ENCODE measurements around the gene ALB. TPM values are rescaled to one million over a fixed set of nuclear protein-coding genes. Genes with fewer than 3 reads are reported as not detected.

The ALB gene
- total and polyA plus RNA-seq, 2 of the 8 experiments (the other 6 are each of a cell fraction or from before 2014, with no cell fraction given) = 0.12 TPM; not detected in 1

- Histone ChIP-seq H3K27ac (ENCODE audit: low read depth, low read length) (no peak overlapping the region), H3K56ac (replicated peaks; ENCODE audit: insufficient read length, low read depth, low read length) (no peak overlapping the region), H3K9ac (replicated peaks in 1 of 4; ENCODE audit: extremely low read depth in 1 of 4, low read depth in 3 of 4, low read length in 3 of 4) (no peak overlapping the region), H4K91ac (replicated peaks; ENCODE audit: insufficient read length, low read length) (no peak overlapping the region), H2BK120ac (replicated peaks; ENCODE audit: low read depth, low read length) (no peak overlapping the region), H4K5ac (ENCODE audit: insufficient read length, low read depth, low read length) (no peak overlapping the region), H4K8ac (ENCODE audit: extremely low read depth, insufficient read depth, low read length) (no peak overlapping the region), H3K18ac (ENCODE audit: extremely low read depth, low read length) (no peak overlapping the region), H3K14ac (ENCODE audit: insufficient read length) (no peak overlapping the region), H3K36me3 (ENCODE audit: control insufficient read depth in 2 of 4, insufficient read depth in 4 of 4, low read length in 3 of 4) (no peaks in the 10 kb centered on the region), H3K4me3 (ENCODE audit: extremely low read depth in 1 of 4, insufficient read depth in 2 of 4, low read depth in 3 of 4, low read length in 4 of 4) (no peak overlapping the region), H3K23ac (ENCODE audit: insufficient read length) (no peak overlapping the region), H3K27me3 (replicated peaks in 1 of 4; ENCODE audit: control insufficient read depth in 3 of 4, extremely low read depth in 1 of 4, insufficient read depth in 3 of 4, low read length in 3 of 4) (no peaks in the 10 kb centered on the region), H2BK12ac (ENCODE audit: low read depth, low read length) (no peak overlapping the region), H2BK20ac (ENCODE audit: low read length) (no peak overlapping the region), H3K79me1 (ENCODE audit: low read depth, low read length) (no peaks in the 10 kb centered on the region), H3K79me2 (ENCODE audit: control insufficient read depth in 1 of 2, insufficient read depth in 2 of 2, low read length in 2 of 2) (no peaks in the 10 kb centered on the region), H2BK15ac (ENCODE audit: low read length) (no peak overlapping the region), H3K4ac (replicated peaks; ENCODE audit: insufficient read length, low read depth, low read length) (no peak overlapping the region), H3K23me2 (ENCODE audit: low read depth, low read length) (no peaks in the 10 kb centered on the region), H3K9me3 (ENCODE audit: insufficient read depth in 2 of 2, low read depth in 1 of 2, low read length in 1 of 2) (no peaks in the 10 kb centered on the region), H2AFZ (ENCODE audit: low read length) (no peak overlapping the region), H2AK5ac (ENCODE audit: low read depth, low read length) (no peak overlapping the region), H3K4me1 (replicated peaks in 1 of 4; ENCODE audit: control insufficient read depth in 3 of 4, insufficient read depth in 4 of 4, low read length in 3 of 4) (peaks cover 0 to 4% (median 1%) of the 10 kb centered on the region in 4 experiments; a peak in 2 of 7 replicates), H4K20me1 (replicated peaks in 1 of 2; ENCODE audit: control insufficient read depth in 1 of 2, insufficient read depth in 2 of 2, low read length in 2 of 2) (no peaks in the 10 kb centered on the region), H3K4me2 (ENCODE audit: insufficient read depth in 1 of 2, low read depth in 2 of 2, low read length in 2 of 2) (no peak overlapping the region), H2BK5ac (ENCODE audit: low read depth, low read length) (no peak overlapping the region)
- FAIRE-seq (no peak), DNase-seq (ENCODE audit: low read depth in 1 of 2, low spot score in 2 of 2) (no peak)
- WGBS, 2 experiments (ENCODE audit: extremely low coverage in 1 of 2, insufficient coverage in 1 of 2, insufficient read length in 1 of 2, insufficient replicate concordance in 2 of 2, low coverage in 1 of 2, low lambda C conversion rate in 2 of 2, missing lambda C conversion rate in 1 of 2) = 89% methylated on average over 8 of the region's 8 CpGs; no CpG with 5 or more reads in 1 of the 2 experiments
- POLR2A ChIA-PET (ENCODE audit: partially characterized antibody) = no interaction called here
- CTCF ChIA-PET (ENCODE audit: partially characterized antibody) = interaction anchor here (2.2 kb wide), 1 partner anchor 36 kb away, joined by 5 read pairs; no protein-coding TSS in a partner anchor
- TF ChIP-seq TAF7 (optimal IDR thresholded peaks at IDR 0.05; ENCODE audit: borderline replicate concordance, low read depth, low read length) (no peak), POLR2AphosphoS5 (IDR thresholded peaks at IDR 0.05; ENCODE audit: low read depth, low read length) (no peak), NANOG (IDR thresholded peaks at IDR 0.05; ENCODE audit: insufficient read depth, low read depth, low read length, poor library complexity, severe bottlenecking) (no peak), SP1 (IDR thresholded peaks at IDR 0.05; ENCODE audit: low read depth, low read length) (no peak), KDM4A (IDR thresholded peaks at IDR 0.05; ENCODE audit: low read depth, low read length, severe bottlenecking) (no peak), BACH1 (IDR thresholded peaks at IDR 0.05; ENCODE audit: low read length) (no peak), POU5F1 (IDR thresholded peaks at IDR 0.05; ENCODE audit: low read depth, low read length) (no peak), JUND (IDR thresholded peaks at IDR 0.05; ENCODE audit: low read length) (no peak), ASH2L (IDR thresholded peaks at IDR 0.05; ENCODE audit: low read length) (no peak), JUN (IDR thresholded peaks at IDR 0.05; ENCODE audit: low read depth, low read length) (no peak), CEBPB (IDR thresholded peaks at IDR 0.05; ENCODE audit: low read depth, low read length) (no peak), BRCA1 (IDR thresholded peaks at IDR 0.05; ENCODE audit: low read depth, low read length) (no peak), SAP30 (IDR thresholded peaks at IDR 0.05; ENCODE audit: insufficient read depth, insufficient replicate concordance, low read length) (no peak), RFX5 (IDR thresholded peaks at IDR 0.05; ENCODE audit: borderline replicate concordance, low read depth, low read length) (no peak), MAX (IDR thresholded peaks at IDR 0.05) (no peak)
Measured at GRCh38 chr4:73409978-73410548, 6.0 kb downstream of the ALB start.

All from H1 (cell line).